Mammary epithelial cell (primary cell): ENCODE measurements around the gene PPP1R16B.

Source experiments
- EZH2 ChIP-seq: IDR thresholded peaks from 2 replicates; pipeline ENCODE4 v1.6.1; 2012; ENCODE audit warnings: low read length, inconsistent platforms, borderline replicate concordance
- TF ChIP-seq, protein P1 (sequence below), 2 donors: IDR thresholded peaks in 1 of 2; conservative IDR thresholded peaks in 1 of 2; 2 replicates each; pipeline ENCODE4 v1.5.1; 2011 to 2012; ENCODE audit warnings: inconsistent platforms in 2 of 2, low read length in 2 of 2, mild to moderate bottlenecking in 2 of 2, control low read depth in 1 of 2, low read depth in 1 of 2; ENCODE audit not compliant: insufficient read depth in 1 of 2; ENCODE audit errors: extremely low read depth in 1 of 2

GRCh38 chr20:38882600-38882999 lies 77.1 kb downstream of the PPP1R16B start:
- TF ChIP-seq, protein P1, sequence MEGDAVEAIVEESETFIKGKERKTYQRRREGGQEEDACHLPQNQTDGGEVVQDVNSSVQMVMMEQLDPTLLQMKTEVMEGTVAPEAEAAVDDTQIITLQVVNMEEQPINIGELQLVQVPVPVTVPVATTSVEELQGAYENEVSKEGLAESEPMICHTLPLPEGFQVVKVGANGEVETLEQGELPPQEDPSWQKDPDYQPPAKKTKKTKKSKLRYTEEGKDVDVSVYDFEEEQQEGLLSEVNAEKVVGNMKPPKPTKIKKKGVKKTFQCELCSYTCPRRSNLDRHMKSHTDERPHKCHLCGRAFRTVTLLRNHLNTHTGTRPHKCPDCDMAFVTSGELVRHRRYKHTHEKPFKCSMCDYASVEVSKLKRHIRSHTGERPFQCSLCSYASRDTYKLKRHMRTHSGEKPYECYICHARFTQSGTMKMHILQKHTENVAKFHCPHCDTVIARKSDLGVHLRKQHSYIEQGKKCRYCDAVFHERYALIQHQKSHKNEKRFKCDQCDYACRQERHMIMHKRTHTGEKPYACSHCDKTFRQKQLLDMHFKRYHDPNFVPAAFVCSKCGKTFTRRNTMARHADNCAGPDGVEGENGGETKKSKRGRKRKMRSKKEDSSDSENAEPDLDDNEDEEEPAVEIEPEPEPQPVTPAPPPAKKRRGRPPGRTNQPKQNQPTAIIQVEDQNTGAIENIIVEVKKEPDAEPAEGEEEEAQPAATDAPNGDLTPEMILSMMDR (conservative IDR thresholded peaks at IDR 0.05 in 1 of 2, IDR thresholded peaks at IDR 0.05 in 1 of 2; ENCODE audit: extremely low read depth in 1 of 2, insufficient read depth in 1 of 2, low read depth in 1 of 2, low read length in 2 of 2): no peak
- no peak for TF ChIP-seq EZH2
